GM12874 (cell line): ENCODE measurements around the gene TCERG1.

Source experiments
- CTCF ChIP-seq: IDR thresholded peaks from 2 replicates; pipeline ENCODE4 v1.5.1; 2011; ENCODE audit warnings: low read depth, mild to moderate bottlenecking, control low read depth, low read length, moderate library complexity; ENCODE audit not compliant: insufficient read depth

TCERG1 gene

DNA sequence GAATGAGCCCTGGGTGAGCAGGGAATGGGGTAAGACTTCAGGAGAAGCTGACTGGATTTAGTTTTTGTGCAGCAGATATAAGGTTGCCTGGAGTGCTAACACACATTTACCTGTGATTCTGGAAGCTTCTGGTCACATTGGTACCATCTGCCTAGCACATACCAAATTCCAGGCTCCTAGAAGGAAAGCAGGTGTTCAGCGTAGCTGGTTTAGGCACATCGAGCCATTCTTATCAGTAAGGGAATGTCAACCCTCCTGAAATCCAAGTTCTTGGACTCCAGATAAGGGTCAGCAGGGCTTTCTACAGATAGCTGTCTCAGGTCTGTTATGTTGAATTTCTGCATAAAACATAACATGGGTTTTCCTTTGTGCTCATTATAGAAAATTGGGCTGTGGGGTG is 10.3 kb downstream of the TCERG1 start:
- TF ChIP-seq CTCF, result no peak

GRCh38 chr5:146458894-146459293 is 11.8 kb downstream of the TCERG1 start:
- TF ChIP-seq CTCF, result no peak

- no peak for TF ChIP-seq CTCF
Measured at GRCh38 chr5:146461319-146461718, 14.2 kb downstream of the TCERG1 start.

GRCh38 chr5:146463446-146463845 is 16.3 kb downstream of the TCERG1 start:
- no peak for TF ChIP-seq CTCF

GRCh38 chr5:146466521-146467349 is 19.6 kb downstream of the TCERG1 start:
- no peak for TF ChIP-seq CTCF

DNA sequence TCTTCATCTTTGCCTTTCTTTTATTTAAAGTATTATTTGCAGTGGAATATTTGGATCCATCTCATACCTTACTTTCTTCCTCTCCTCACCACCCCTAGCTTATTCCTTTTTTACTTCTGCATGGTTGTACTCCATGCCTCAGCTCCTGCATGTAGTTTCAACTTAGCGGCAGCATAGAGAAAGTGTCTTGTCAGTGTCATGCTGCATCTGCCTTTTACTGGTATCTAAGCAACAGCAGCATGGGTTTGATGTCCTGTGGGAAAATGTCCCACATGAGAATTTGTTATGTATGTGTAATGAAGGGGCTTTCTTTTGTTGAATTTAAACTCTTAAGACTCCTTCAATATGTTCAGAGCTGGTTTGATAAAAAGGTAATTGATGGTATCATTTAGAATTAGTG is 20.6 kb downstream of the TCERG1 start:
- TF ChIP-seq CTCF, result no peak

DNA sequence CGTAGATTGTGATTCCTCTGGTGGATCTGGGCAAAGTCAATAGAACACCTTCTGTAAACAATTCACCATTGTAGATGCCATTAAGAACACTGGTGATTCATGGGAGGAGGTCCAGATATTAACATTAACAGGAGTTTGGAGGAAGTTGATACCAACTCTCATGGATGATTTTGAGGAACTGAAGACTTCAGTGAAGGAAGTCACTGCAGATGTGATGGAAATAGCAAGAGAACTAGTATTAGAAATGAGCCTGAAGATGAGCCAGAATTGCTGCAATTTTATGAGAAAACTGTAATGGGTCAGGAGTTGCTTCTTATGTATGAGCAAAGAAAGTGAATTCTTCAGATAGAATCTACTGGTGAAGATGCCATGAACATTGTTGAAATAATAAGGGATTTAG is 26.9 kb downstream of the TCERG1 start:
- TF ChIP-seq CTCF, result no peak
